ENCODE data around the gene FBLN5. TPM values are rescaled to one million over a fixed set of nuclear protein-coding genes. Genes with fewer than 3 reads are reported as not detected.

FBLN5 gene
- total RNA-seq, 1 experiment from 2014 or later, result 1.0 TPM

GRCh38 chr14:91931478-91932088 lies 15.9 kb downstream of the FBLN5 start:
- Histone ChIP-seq H3K23me2 (ENCODE audit: insufficient read length, low read depth, low read length, poor library complexity, severe bottlenecking) (no peaks in the 10 kb centered on the region), H3K9me3 (ENCODE audit: control insufficient read depth, low read depth, low read length) (no peaks in the 10 kb centered on the region), H4K5ac (ENCODE audit: insufficient read length, low read depth, low read length) (no peak overlapping the region)

More at GRCh38 chr14:91931478-91932088, 15.9 kb downstream of the FBLN5 start:
- Histone ChIP-seq H4K91ac (ENCODE audit: insufficient read length, low read depth, low read length) (no peak overlapping the region), H3K27ac (ENCODE audit: insufficient read length, low read depth, low read length) (no peak overlapping the region), H2BK5ac (ENCODE audit: insufficient read length, low read length) (no peak overlapping the region), H3K9ac (ENCODE audit: extremely low read depth, insufficient read length, low read length) (no peak overlapping the region), H3K4me2 (ENCODE audit: insufficient read depth, insufficient read length, low read length) (no peak overlapping the region), H2BK15ac (ENCODE audit: low read depth, low read length) (no peak overlapping the region; the same call in 1 of the 2 replicates), H2BK20ac (ENCODE audit: low read depth, low read length, poor library complexity, severe bottlenecking) (no peak overlapping the region), H4K8ac (replicated peaks; ENCODE audit: insufficient read length, low read depth, low read length) (no peak overlapping the region), H3T11ph (ENCODE audit: low read length) (no peak overlapping the region), H2AK5ac (ENCODE audit: insufficient read length, low read length) (no peak overlapping the region), H3K18ac (ENCODE audit: insufficient read length, low read depth, low read length) (no peak overlapping the region), H3K79me1 (ENCODE audit: insufficient read depth, low read depth, low read length, poor library complexity, severe bottlenecking) (no peaks in the 10 kb centered on the region), H3K27me3 (ENCODE audit: insufficient read depth, low read length) (no peaks in the 10 kb centered on the region), H3K23ac (ENCODE audit: insufficient read length, low read depth, low read length) (no peak overlapping the region), H2BK120ac (ENCODE audit: low read depth, low read length, poor library complexity, severe bottlenecking) (no peak overlapping the region), H3K79me2 (ENCODE audit: insufficient read depth, low read length) (no peaks in the 10 kb centered on the region), H3K4me1 (ENCODE audit: insufficient read depth, low read length) (0 out of 2 replicates have a peak, but pooled peaks cover 3% of the 10 kb centered on the region), H2AFZ (ENCODE audit: low read length) (no peak overlapping the region), H3K14ac (ENCODE audit: insufficient read depth, low read length) (no peak overlapping the region), H2BK12ac (ENCODE audit: insufficient read length, low read depth, low read length) (no peak overlapping the region), H4K20me1 (ENCODE audit: control insufficient read depth, insufficient read depth, insufficient read length) (no peaks in the 10 kb centered on the region), H3K56ac (ENCODE audit: insufficient read length, low read depth, low read length) (no peak overlapping the region), H3K4ac (ENCODE audit: low read depth, low read length) (no peak overlapping the region)
- DNase-seq, result no peak
- TF ChIP-seq, protein P1, sequence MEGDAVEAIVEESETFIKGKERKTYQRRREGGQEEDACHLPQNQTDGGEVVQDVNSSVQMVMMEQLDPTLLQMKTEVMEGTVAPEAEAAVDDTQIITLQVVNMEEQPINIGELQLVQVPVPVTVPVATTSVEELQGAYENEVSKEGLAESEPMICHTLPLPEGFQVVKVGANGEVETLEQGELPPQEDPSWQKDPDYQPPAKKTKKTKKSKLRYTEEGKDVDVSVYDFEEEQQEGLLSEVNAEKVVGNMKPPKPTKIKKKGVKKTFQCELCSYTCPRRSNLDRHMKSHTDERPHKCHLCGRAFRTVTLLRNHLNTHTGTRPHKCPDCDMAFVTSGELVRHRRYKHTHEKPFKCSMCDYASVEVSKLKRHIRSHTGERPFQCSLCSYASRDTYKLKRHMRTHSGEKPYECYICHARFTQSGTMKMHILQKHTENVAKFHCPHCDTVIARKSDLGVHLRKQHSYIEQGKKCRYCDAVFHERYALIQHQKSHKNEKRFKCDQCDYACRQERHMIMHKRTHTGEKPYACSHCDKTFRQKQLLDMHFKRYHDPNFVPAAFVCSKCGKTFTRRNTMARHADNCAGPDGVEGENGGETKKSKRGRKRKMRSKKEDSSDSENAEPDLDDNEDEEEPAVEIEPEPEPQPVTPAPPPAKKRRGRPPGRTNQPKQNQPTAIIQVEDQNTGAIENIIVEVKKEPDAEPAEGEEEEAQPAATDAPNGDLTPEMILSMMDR (conservative IDR thresholded peaks at IDR 0.05), result no peak
- H3K27me3 Mint-ChIP-seq (ENCODE audit: low read depth), result no peaks in the 10 kb centered on the region
- H3K36me3 Mint-ChIP-seq (ENCODE audit: insufficient read depth in 1 of 3, low read depth in 3 of 3), result no peaks in the 10 kb centered on the region
- no peaks in the 10 kb centered on the region for H3K9me3 Mint-ChIP-seq
- WGBS (ENCODE audit: extremely low coverage, insufficient read length, low lambda C conversion rate), result no CpG with 5 or more reads among the region's 11 CpGs
- H3K4me1 Mint-ChIP-seq, result peaks cover 7 to 8% of the 10 kb centered on the region in 2 experiments; a peak in 3 of 4 replicates
- no peak overlapping the region; a peak in 2 of 7 replicates for H3K27ac Mint-ChIP-seq
- H3K4me3 Mint-ChIP-seq, result no peak overlapping the region

All from H9 (cell line).